Smooth muscle cell (in vitro differentiated cells): ENCODE data around the gene HPCAL4. TPM values are rescaled to one million over a fixed set of nuclear protein-coding genes. Genes with fewer than 3 reads are reported as not detected.

Experiments
- DNase-seq: peaks from one replicate; lab custom pipeline; 2025; ENCODE audit not compliant: unreplicated experiment; lab: John Stamatoyannopoulos, UW
- H2AFZ ChIP-seq: fragments of 200-600 bp; sonication (generic); 2 replicates; pipeline ENCODE4 v1.6.0; 2016; ENCODE audit warnings: antibody characterized with exemption, low read depth, mild to moderate bottlenecking
- H3F3A ChIP-seq: fragments of 200-600 bp; sonication (generic); 2 replicates; pipeline ENCODE4 v1.6.0; 2017; ENCODE audit warnings: antibody characterized with exemption, low read depth
- H3K27ac ChIP-seq: fragments of 200-600 bp; sonication (generic); 2 replicates; pipeline ENCODE4 v1.5.1; 2016; ENCODE audit warnings: low read depth, mild to moderate bottlenecking
- H3K27me3 ChIP-seq: fragments of 200-600 bp; sonication (generic); 2 replicates; pipeline ENCODE4 v1.6.1; 2016; ENCODE audit warnings: low read depth, mild to moderate bottlenecking
- H3K36me3 ChIP-seq: fragments of 200-600 bp; sonication (generic); 2 replicates; pipeline ENCODE4 v1.5.1; 2016; ENCODE audit warnings: low read depth
- H3K4me1 ChIP-seq: fragments of 200-600 bp; sonication (generic); 2 replicates; pipeline ENCODE4 v1.5.1; 2016; ENCODE audit warnings: low read depth
- H3K4me2 ChIP-seq: fragments of 200-600 bp; sonication (generic); 2 replicates; pipeline ENCODE4 v1.6.0; 2016; ENCODE audit warnings: mild to moderate bottlenecking
- H3K4me3 ChIP-seq: fragments of 200-600 bp; sonication (generic); 2 replicates; pipeline ENCODE4 v1.5.1; 2016; ENCODE audit warnings: mild to moderate bottlenecking
- H3K79me2 ChIP-seq: fragments of 200-600 bp; sonication (generic); 2 replicates; pipeline ENCODE4 v1.6.0; 2016; ENCODE audit warnings: low read depth, mild to moderate bottlenecking
- H3K9ac ChIP-seq: fragments of 200-600 bp; sonication (generic); 2 replicates; pipeline ENCODE4 v1.6.0; 2016; ENCODE audit warnings: low read depth
- H3K9me3 ChIP-seq: fragments of 200-600 bp; sonication (generic); replicated peaks from 2 replicates; pipeline ENCODE4 v1.5.1; 2016; ENCODE audit warnings: low read depth
- H4K20me1 ChIP-seq: fragments of 200-600 bp; sonication (generic); 2 replicates; pipeline ENCODE4 v1.6.0; 2016; ENCODE audit warnings: low read depth
- CTCF ChIP-seq: fragments of 200-600 bp; sonication (generic); IDR thresholded peaks from 2 replicates; pipeline ENCODE4 v1.5.1; 2017; ENCODE audit warnings: borderline replicate concordance, mild to moderate bottlenecking, antibody characterized with exemption; ENCODE audit not compliant: insufficient read depth, poor library complexity, severe bottlenecking
- WGBS: methylation state at CpG from one replicate; pipeline ENCODE4 v1.1.7; 2016; ENCODE audit warnings: low lambda C conversion rate; 5-methylcytosine and 5-hydroxymethylcytosine counted together
- polyA plus RNA-seq: library from polyadenylated mRNA; unstranded; fragments of >200 nt; fragmentation: Nextera tagmentation; extraction: Ambion mirVana; gene quantifications from 2 replicates; pipeline ENCODE4 v1.2.1, GENCODE V29; 2016
- total RNA-seq: library from RNA; depleted of rRNA; stranded (reverse); fragments of >200 nt; gene quantifications from 2 replicates; pipeline ENCODE4 v1.2.3, GENCODE V29; 2014

Gene HPCAL4
- total and polyA plus RNA-seq, 2 experiments from 2014 or later, result 0.04 TPM; not detected in 1

- H3K9me3 ChIP-seq, result no peaks in the 10 kb centered on the region
- H3K27me3 ChIP-seq, result peaks cover 99% of the 10 kb centered on the region
- H3K27ac ChIP-seq, result no peak overlapping the region
- no peak overlapping the region for H2AFZ ChIP-seq
- 10% methylated on average over 1 of the region's 1 CpG for WGBS
- no peaks in the 10 kb centered on the region for H3K36me3 ChIP-seq
- H3K4me2 ChIP-seq, result no peak overlapping the region
- no peaks in the 10 kb centered on the region for H4K20me1 ChIP-seq
- H3K4me1 ChIP-seq, result no peaks in the 10 kb centered on the region
- no peaks in the 10 kb centered on the region for H3K79me2 ChIP-seq
- no peaks in the 10 kb centered on the region for H3F3A ChIP-seq
- no peak for TF ChIP-seq CTCF
- no peak overlapping the region for H3K4me3 ChIP-seq
- DNase-seq, result no peak
- no peak overlapping the region for H3K9ac ChIP-seq
Observed at GRCh38 chr1:39670689-39671088, 20.5 kb downstream of the HPCAL4 start.

GRCh38 chr1:39668894-39669293 is 22.3 kb downstream of the HPCAL4 start:
- 91% methylated on average over 3 of the region's 3 CpGs for WGBS
- no peak for TF ChIP-seq CTCF
- H3K27me3 ChIP-seq, result peaks cover 91% of the 10 kb centered on the region

GRCh38 chr1:39668111-39668510 is 23.1 kb downstream of the HPCAL4 start:
- no peak for DNase-seq
- TF ChIP-seq CTCF, result no peak
- H3K27ac ChIP-seq, result no peak overlapping the region
- no peaks in the 10 kb centered on the region for H3K36me3 ChIP-seq
- H3K4me3 ChIP-seq, result no peak overlapping the region
- WGBS, result 72% methylated on average over 3 of the region's 3 CpGs
- H3F3A ChIP-seq, result no peaks in the 10 kb centered on the region
- H3K27me3 ChIP-seq, result peaks cover 83% of the 10 kb centered on the region
- H4K20me1 ChIP-seq, result no peaks in the 10 kb centered on the region
- no peak overlapping the region for H2AFZ ChIP-seq
- H3K4me2 ChIP-seq, result no peak overlapping the region
- no peaks in the 10 kb centered on the region for H3K79me2 ChIP-seq
- no peak overlapping the region for H3K9ac ChIP-seq
- no peaks in the 10 kb centered on the region for H3K4me1 ChIP-seq
- H3K9me3 ChIP-seq, result no peaks in the 10 kb centered on the region

More at GRCh38 chr1:39668894-39669293, 22.3 kb downstream of the HPCAL4 start:
- Histone ChIP-seq H3F3A (no peaks in the 10 kb centered on the region), H3K4me2 (no peak overlapping the region), H4K20me1 (no peaks in the 10 kb centered on the region), H2AFZ (no peak overlapping the region), H3K4me1 (no peaks in the 10 kb centered on the region), H3K36me3 (no peaks in the 10 kb centered on the region), H3K79me2 (no peaks in the 10 kb centered on the region), H3K9me3 (no peaks in the 10 kb centered on the region), H3K9ac (no peak overlapping the region), H3K27ac (no peak overlapping the region), H3K4me3 (no peak overlapping the region)
- DNase-seq, result no peak

- TF ChIP-seq CTCF, result no peak
- no peaks in the 10 kb centered on the region for H3K79me2 ChIP-seq
- H3K4me3 ChIP-seq, result no peak overlapping the region
- H2AFZ ChIP-seq, result no peak overlapping the region
- no peak overlapping the region for H3K4me2 ChIP-seq
- H3K4me1 ChIP-seq, result no peaks in the 10 kb centered on the region
- no peaks in the 10 kb centered on the region for H4K20me1 ChIP-seq
- no peaks in the 10 kb centered on the region for H3K36me3 ChIP-seq
- peaks cover 77% of the 10 kb centered on the region for H3K27me3 ChIP-seq
- H3K27ac ChIP-seq, result no peak overlapping the region
- no peaks in the 10 kb centered on the region for H3K9me3 ChIP-seq
- no peak for DNase-seq
- 83% methylated on average over 3 of the region's 3 CpGs for WGBS
- H3F3A ChIP-seq, result no peaks in the 10 kb centered on the region
- H3K9ac ChIP-seq, result no peak overlapping the region
Observed at GRCh38 chr1:39666772-39667171, 24.5 kb downstream of the HPCAL4 start.
